Measurements from ENCODE around the gene F5.

F5 gene

GRCh38 chr1:169495916-169496315, 90.4 kb downstream of the F5 start:
- no peak for DNase-seq

GRCh38 chr1:169495046-169495775, 91.1 kb downstream of the F5 start:
- DNase-seq: no peak

More at GRCh38 chr1:169495916-169496315, 90.4 kb downstream of the F5 start:
- TF ChIP-seq GATA1 (IDR thresholded peaks at IDR 0.05; ENCODE audit: low read depth, low read length) (no peak), POLR2A (IDR thresholded peaks at IDR 0.05; ENCODE audit: low read length) (no peak)

GRCh38 chr1:169494343-169494742, 91.9 kb downstream of the F5 start:
- no peak for DNase-seq
- TF ChIP-seq POLR2A (IDR thresholded peaks at IDR 0.05; ENCODE audit: low read length) (no peak), GATA1 (IDR thresholded peaks at IDR 0.05; ENCODE audit: low read depth, low read length) (no peak)

More at GRCh38 chr1:169495046-169495775, 91.1 kb downstream of the F5 start:
- TF ChIP-seq POLR2A (IDR thresholded peaks at IDR 0.05; ENCODE audit: low read length) (no peak), GATA1 (IDR thresholded peaks at IDR 0.05; ENCODE audit: low read depth, low read length) (no peak)

GRCh38 chr1:169493251-169493650, 93.0 kb downstream of the F5 start:
- no peak for TF ChIP-seq POLR2A (IDR thresholded peaks at IDR 0.05; ENCODE audit: low read length)
- no peak for DNase-seq

- TF ChIP-seq GATA1 (IDR thresholded peaks at IDR 0.05; ENCODE audit: low read depth, low read length): no peak
- TF ChIP-seq POLR2A (IDR thresholded peaks at IDR 0.05; ENCODE audit: low read length): no peak
- no peak for DNase-seq
Measured at GRCh38 chr1:169491845-169492281, 94.4 kb downstream of the F5 start.

- no peak for DNase-seq
- TF ChIP-seq POLR2A (IDR thresholded peaks at IDR 0.05; ENCODE audit: low read length): no peak
- TF ChIP-seq GATA1 (IDR thresholded peaks at IDR 0.05; ENCODE audit: low read depth, low read length): no peak
Measured at GRCh38 chr1:169488157-169488556, 98.1 kb downstream of the F5 start.

GRCh38 chr1:169487561-169487960, 98.7 kb downstream of the F5 start:
- TF ChIP-seq GATA1 (IDR thresholded peaks at IDR 0.05; ENCODE audit: low read depth, low read length): no peak
- no peak for TF ChIP-seq POLR2A (IDR thresholded peaks at IDR 0.05; ENCODE audit: low read length)
- DNase-seq: no peak

GRCh38 chr1:169487133-169487532, 99.1 kb downstream of the F5 start:
- TF ChIP-seq GATA1 (IDR thresholded peaks at IDR 0.05; ENCODE audit: low read depth, low read length): no peak
- TF ChIP-seq POLR2A (IDR thresholded peaks at IDR 0.05; ENCODE audit: low read length): no peak
- DNase-seq: no peak

GRCh38 chr1:169486281-169487051, 99.8 kb downstream of the F5 start:
- peak; percentile 77 for TF ChIP-seq POLR2A (IDR thresholded peaks at IDR 0.05; ENCODE audit: low read length)
- TF ChIP-seq GATA1 (IDR thresholded peaks at IDR 0.05; ENCODE audit: low read depth, low read length): no peak
- DNase-seq: peak in 1 of 2 experiments; percentile 32

GRCh38 chr1:169485431-169486280, 100.6 kb downstream of the F5 start, which contains the start of gene SLC19A2:
SLC19A2 (minus strand) TSS chr1:169485944; CDS start chr1:169485766, 178 bp downstream.
- TF ChIP-seq GATA1 (IDR thresholded peaks at IDR 0.05; ENCODE audit: low read depth, low read length) (no peak), POLR2A (IDR thresholded peaks at IDR 0.05; ENCODE audit: low read length) (peak; percentile 97)
- DNase-seq: peak; percentile 99

- TF ChIP-seq POLR2A (IDR thresholded peaks at IDR 0.05; ENCODE audit: low read length) (no peak), GATA1 (IDR thresholded peaks at IDR 0.05; ENCODE audit: low read depth, low read length) (no peak)
- peak; percentile 68 to 77 for DNase-seq
Measured at GRCh38 chr1:169484683-169485430, 101.4 kb downstream of the F5 start.

- no peak for TF ChIP-seq POLR2A (IDR thresholded peaks at IDR 0.05; ENCODE audit: low read length)
- TF ChIP-seq GATA1 (IDR thresholded peaks at IDR 0.05; ENCODE audit: low read depth, low read length): no peak
- DNase-seq: peak; percentile 28 to 29
Measured at GRCh38 chr1:169484101-169484500, 102.2 kb downstream of the F5 start.

GRCh38 chr1:169483500-169483966, 102.7 kb downstream of the F5 start:
- peak; percentile 13 to 19 for DNase-seq
- TF ChIP-seq GATA1 (IDR thresholded peaks at IDR 0.05; ENCODE audit: low read depth, low read length) (no peak), POLR2A (IDR thresholded peaks at IDR 0.05; ENCODE audit: low read length) (peak; percentile 34)
